GM18508 (cell line): ENCODE results near the gene GATM.
A peak's percentile ranks its signal among the peaks of the same experiment; 100 is the strongest.

Experiments used
- ATAC-seq: cut with Tn5 transposase; IDR thresholded peaks from one replicate; pipeline ENCODE4 v1.9.1; 2021; ENCODE audit warnings: moderate number of reproducible peaks; ENCODE audit not compliant: insufficient read depth, unreplicated experiment

Gene GATM

DNA sequence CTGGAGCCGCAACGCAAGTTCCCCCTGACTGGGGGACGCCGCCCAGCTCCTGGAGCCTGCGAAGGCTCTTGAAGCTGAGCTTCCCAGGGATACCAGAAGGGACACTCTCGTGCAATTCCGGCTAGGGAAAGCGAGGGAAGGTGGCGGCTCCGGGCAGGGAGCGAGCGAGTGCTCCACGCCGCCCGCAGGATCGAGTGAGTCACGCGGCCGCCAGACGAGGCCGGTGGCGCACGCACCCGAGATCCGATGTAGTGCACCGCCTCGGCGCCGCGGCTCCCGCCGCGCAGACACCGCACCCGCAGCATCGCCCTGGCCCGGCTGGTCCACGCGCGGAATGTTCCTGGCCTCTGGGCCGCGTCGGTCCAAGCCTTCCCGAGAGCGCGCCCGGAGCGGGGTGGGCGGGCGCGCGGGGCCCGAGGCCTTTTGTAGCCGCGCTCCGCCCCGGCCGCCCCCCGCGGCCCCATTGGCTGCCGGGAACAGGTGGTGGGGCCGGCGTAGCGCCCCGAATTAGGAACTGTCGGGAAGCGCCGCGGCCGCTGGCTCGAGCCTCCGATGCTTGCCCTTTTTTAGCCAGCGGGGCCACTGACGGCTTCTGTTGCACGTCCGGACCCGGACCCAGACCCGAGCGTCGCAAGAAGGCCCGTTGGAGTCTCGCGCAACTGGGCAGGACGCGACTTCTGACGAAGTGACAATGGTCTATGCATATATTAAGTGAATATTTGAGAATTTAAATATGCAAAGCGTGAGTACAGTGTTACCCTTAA, at the start of gene GATM:
Gene GATM (minus strand): TSS at position 396 of the 764 bp plus-strand sequence. CDS start 91 bp downstream, at position 305.
- peak; percentile 62 for ATAC-seq

- no peak for ATAC-seq
These were observed 48.7 kb upstream of the GATM start for GRCh38 chr15:45427085-45427484.

DNA sequence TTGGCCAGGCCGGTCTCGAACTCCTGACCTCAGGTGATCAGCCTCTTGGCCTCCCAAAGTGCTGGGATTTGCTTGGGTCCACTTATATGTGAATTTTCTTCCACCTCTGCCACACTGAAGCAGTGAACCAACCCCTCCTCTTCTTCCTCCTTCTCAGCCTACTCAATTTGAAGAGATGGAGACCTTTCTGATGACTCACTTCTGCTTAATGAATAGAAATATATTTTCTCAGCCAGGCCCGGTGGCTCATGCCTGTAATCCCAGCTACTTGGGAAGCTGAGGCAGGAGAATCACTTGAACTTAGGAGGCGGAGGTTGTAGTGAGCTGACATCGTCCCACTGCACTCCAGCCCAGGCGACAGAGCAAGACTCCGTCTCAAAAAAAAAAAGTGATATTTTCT, 46.8 kb upstream of the GATM start:
- no peak for ATAC-seq

GRCh38 chr15:45424429-45424828, 46.1 kb upstream of the GATM start:
- ATAC-seq: no peak

DNA sequence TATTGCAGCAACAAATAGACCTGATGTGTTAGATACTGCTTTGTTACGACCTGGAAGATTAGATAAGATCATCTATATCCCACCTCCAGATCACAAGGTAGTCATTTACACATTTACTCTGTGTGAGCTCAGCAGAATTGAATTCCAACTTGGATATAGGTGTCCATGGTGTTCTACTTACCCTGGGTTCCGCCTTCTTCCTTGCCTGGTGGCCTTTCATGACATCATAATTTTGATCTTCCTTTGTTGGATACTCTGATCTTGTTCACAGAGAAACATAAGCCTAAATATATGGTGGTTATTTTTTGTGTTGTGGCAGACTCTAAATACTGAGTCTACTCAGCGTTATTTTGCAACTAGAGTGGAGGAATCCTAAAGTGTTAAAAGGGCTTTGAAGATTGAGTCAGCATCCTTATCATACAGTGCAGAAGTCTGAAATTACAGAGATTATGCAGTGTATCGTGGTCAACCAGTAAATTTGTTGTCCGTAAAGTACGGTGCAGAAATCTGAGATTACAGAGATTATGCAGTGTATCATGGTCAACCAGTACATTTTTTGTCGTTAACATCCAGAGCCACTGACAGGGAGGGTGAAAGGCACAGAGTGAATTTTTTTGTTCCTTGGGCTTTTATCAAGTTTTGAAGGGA, 39.1 kb upstream of the GATM start:
- ATAC-seq: no peak

GRCh38 chr15:45414215-45414885, 36.0 kb upstream of the GATM start:
- no peak for ATAC-seq

- no peak for ATAC-seq
These were observed 31.3 kb upstream of the GATM start for GRCh38 chr15:45409596-45409995.

DNA sequence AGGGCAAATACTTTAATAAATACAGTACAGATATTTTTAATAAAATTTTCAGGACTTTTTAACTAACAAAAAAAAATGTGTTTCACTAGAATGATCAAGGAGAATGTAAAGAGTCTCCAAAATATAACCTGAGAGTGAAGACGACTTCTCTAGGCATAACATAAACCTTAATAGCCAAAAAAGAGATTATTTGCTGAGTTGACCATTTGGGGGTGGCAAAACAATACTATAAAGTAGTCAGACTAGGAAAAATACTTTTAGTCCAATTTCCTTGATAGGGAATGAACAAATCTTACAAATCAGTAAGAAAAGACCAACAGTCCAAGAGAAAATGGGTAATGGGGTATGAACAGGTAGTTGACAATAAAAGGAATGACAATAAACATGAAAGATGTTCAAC, 29.4 kb upstream of the GATM start:
- ATAC-seq: no peak

GRCh38 chr15:45402955-45403877, 24.9 kb upstream of the GATM start:
- peak; percentile 15 for ATAC-seq

DNA sequence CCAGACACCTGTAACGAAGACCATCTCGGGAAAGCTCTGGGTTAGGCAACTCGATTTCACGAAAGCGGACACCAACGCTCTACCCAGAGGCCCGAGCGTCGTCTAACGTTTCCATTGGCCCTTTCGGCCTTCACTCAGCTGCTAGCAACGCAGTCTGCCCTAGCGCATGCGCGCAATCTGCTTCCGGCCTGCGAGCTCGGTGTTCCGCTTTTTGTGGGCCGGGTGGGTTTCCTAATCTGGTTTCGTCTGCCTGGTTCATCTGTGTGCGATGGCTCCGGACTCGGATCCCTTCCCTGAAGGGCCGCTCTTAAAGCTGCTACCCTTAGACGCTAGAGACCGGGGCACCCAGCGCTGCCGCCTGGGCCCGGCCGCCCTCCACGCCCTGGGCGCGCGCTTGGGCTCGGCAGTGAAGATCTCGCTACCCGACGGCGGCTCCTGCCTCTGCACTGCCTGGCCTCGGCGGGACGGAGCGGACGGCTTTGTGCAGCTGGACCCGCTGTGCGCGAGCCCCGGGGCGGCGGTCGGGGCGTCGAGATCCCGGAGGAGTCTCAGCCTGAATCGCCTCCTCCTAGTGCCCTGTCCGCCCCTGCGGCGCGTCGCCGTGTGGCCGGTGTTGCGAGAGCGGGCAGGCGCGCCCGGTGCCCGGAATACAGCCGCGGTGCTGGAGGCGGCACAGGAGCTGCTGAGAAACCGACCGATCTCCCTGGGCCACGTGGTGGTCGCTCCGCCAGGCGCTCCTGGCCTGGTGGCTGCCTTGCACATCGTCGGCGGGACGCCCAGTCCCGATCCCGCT, 24.0 kb upstream of the GATM start:
- peak; percentile 56 for ATAC-seq

GRCh38 chr15:45401665-45402161, 23.4 kb upstream of the GATM start:
- ATAC-seq: no peak

- no peak for ATAC-seq
These were observed 21.3 kb upstream of the GATM start for GRCh38 chr15:45399381-45400212.

GRCh38 chr15:45397116-45397665, 18.8 kb upstream of the GATM start:
- ATAC-seq: no peak

- no peak for ATAC-seq
These were observed 17.6 kb upstream of the GATM start for GRCh38 chr15:45395943-45396342.

DNA sequence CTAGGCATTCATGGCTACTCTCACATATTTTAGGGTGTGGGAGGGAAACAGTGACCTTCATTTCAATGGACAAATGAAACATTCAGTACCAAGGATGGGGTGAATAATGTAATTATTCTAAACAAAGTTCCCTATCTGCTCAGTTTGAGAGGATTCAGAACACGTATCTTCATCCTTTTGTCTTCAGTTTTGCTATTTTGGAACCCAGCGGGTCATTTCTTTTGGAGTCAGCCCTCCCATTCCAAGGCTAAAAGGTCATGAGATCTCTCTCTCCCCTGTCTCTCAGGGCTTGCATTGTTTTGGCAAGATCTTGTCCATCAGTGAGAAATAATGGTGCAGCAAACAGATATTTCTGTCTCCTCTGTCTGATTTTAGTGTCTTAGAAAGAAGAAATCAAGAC, 16.3 kb upstream of the GATM start:
- ATAC-seq: no peak

DNA sequence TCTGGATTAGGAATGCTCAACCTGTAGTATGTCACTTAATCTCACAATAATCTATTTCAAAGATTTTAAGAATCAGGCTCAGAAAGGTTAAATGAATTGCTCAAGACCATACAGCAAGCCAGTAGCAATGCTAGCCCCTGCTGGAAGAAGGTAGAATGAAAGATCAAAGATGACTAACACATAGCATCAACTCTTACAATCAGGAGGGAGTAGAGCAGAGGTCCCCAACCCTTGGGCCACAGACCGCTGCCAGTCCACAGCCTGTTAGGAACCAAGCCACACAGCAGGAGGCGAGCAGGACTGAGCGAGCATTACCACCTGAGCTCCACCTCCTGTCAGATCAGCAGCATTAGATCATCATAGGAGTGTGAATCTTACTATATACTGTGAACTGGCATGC, 15.5 kb upstream of the GATM start:
- no peak for ATAC-seq

- ATAC-seq: no peak
These were observed 14.2 kb upstream of the GATM start for GRCh38 chr15:45392584-45392855.

GRCh38 chr15:45391746-45392583, 13.6 kb upstream of the GATM start:
- ATAC-seq: peak; percentile 91
